Naive thymus-derived CD4-positive, alpha-beta T cell (primary cell): ENCODE results near the gene CNOT11. TPM values are rescaled to one million over a fixed set of nuclear protein-coding genes. Genes with fewer than 3 reads are reported as not detected.
A peak's percentile ranks its signal among the peaks of the same experiment; 100 is the strongest.

Experiments
- ATAC-seq: fragments of 150-1000 bp; cut with Tn5 transposase; 2 replicates; pipeline ENCODE4 v1.10.0; 2021; ENCODE audit warnings: mild to moderate bottlenecking, moderate library complexity
- CTCF ChIA-PET: fragments of 350-600 bp; sonication (Branson Sonifier 250); formaldehyde crosslinking; loops from one replicate; lab custom pipeline; 2021; ENCODE audit warnings: antibody characterized with exemption; lab: Charles Lee
- POLR2A ChIA-PET: fragments of 350-600 bp; sonication (Branson Sonifier 250); formaldehyde crosslinking; loops from one replicate; lab custom pipeline; 2021; ENCODE audit warnings: antibody characterized with exemption, inconsistent platforms; lab: Charles Lee
- DNase-seq, 9 donors: peaks; one replicate each; pipeline versions ENCODE4 v3.0.0 to v3.0.0-alpha.2; 2020 to 2022; ENCODE audit warnings: mixed read lengths in 1 of 9
- H3K27ac ChIP-seq: one replicate; pipeline ENCODE4 v1.7.0; 2013; ENCODE audit warnings: mild to moderate bottlenecking, low read depth, low read length, moderate library complexity
- H3K27me3 ChIP-seq, 2 donors: one replicate each; pipeline ENCODE4 v1.7.0; 2013; ENCODE audit warnings: low read length in 2 of 2, mild to moderate bottlenecking in 2 of 2, moderate library complexity in 2 of 2; ENCODE audit not compliant: control insufficient read depth in 2 of 2, insufficient read depth in 2 of 2
- H3K36me3 ChIP-seq, 3 experiments: 1 replicate in 2 of 3; 2 replicates in 1 of 3; pipeline ENCODE4 v1.7.0; 2013; ENCODE audit warnings: low read length in 3 of 3, mild to moderate bottlenecking in 3 of 3, moderate library complexity in 1 of 3; ENCODE audit not compliant: insufficient read depth in 3 of 3, control insufficient read depth in 2 of 3
- H3K4me1 ChIP-seq, 2 donors: one replicate each; pipeline ENCODE4 v1.7.0; 2013; ENCODE audit warnings: low read length in 2 of 2, mild to moderate bottlenecking in 2 of 2, moderate library complexity in 1 of 2; ENCODE audit not compliant: control insufficient read depth in 2 of 2, insufficient read depth in 2 of 2
- H3K4me3 ChIP-seq: 2 replicates; pipeline ENCODE4 v1.7.0; 2013; ENCODE audit warnings: mild to moderate bottlenecking, low read length
- H3K9me3 ChIP-seq, 3 experiments: 1 replicate in 2 of 3; 2 replicates in 1 of 3; pipeline ENCODE4 v1.7.0; 2013; ENCODE audit warnings: low read length in 3 of 3; ENCODE audit not compliant: control insufficient read depth in 2 of 3
- H3K27ac Mint-ChIP-seq, 9 donors: one replicate each; pipeline ENCODE4 v1.8.0; 2020 to 2022; ENCODE audit warnings: mixed read lengths in 9 of 9, mild to moderate bottlenecking in 8 of 9, moderate library complexity in 5 of 9, inconsistent platforms in 2 of 9
- H3K27me3 Mint-ChIP-seq, 5 donors: one replicate each; pipeline ENCODE4 v1.8.0; 2021 to 2022; ENCODE audit warnings: mixed read lengths in 5 of 5, mild to moderate bottlenecking in 1 of 5
- H3K36me3 Mint-ChIP-seq, 5 donors: one replicate each; pipeline ENCODE4 v1.8.0; 2020 to 2022; ENCODE audit warnings: mixed read lengths in 5 of 5, mild to moderate bottlenecking in 3 of 5, inconsistent platforms in 1 of 5
- H3K4me1 Mint-ChIP-seq, 7 donors: one replicate each; pipeline ENCODE4 v1.8.0; 2020 to 2022; ENCODE audit warnings: mixed read lengths in 7 of 7, mild to moderate bottlenecking in 3 of 7, inconsistent platforms in 1 of 7
- H3K4me3 Mint-ChIP-seq, 10 donors: one replicate each; pipeline ENCODE4 v1.8.0; 2020 to 2022; ENCODE audit warnings: mild to moderate bottlenecking in 10 of 10, mixed read lengths in 10 of 10, moderate library complexity in 6 of 10, inconsistent platforms in 2 of 10
- H3K9me3 Mint-ChIP-seq, 11 donors: one replicate each; pipeline ENCODE4 v1.8.0; 2020 to 2022; ENCODE audit warnings: mixed read lengths in 11 of 11, mild to moderate bottlenecking in 4 of 11, inconsistent platforms in 1 of 11, moderate library complexity in 1 of 11
- intact Hi-C, 2 donors: fragments of 100-400 bp; cut with micrococcal nuclease; formaldehyde crosslinking; loops; one replicate each; pipeline ENCODE4 v1.15.1; 2023
- polyA plus RNA-seq, 2 donors: library from polyadenylated mRNA; unstranded; fragments of 300-500 nt; fragmentation: Illumina TruSeq; gene quantifications; one replicate each; pipeline ENCODE4 v1.2.3, GENCODE V29; 2021
- total RNA-seq, 6 experiments: library from RNA in 5 of 6; stranded (reverse) in 5 of 6; gene quantifications; 1 replicate in 5 of 6; 2 replicates in 1 of 6; pipeline ENCODE4 v1.2.3 and lab custom pipeline; 2021 to 2026

CNOT11 gene
- total and polyA plus RNA-seq, 7 experiments from 2014 or later, result 49.0 to 65.7 (median 60.4) TPM

DNA sequence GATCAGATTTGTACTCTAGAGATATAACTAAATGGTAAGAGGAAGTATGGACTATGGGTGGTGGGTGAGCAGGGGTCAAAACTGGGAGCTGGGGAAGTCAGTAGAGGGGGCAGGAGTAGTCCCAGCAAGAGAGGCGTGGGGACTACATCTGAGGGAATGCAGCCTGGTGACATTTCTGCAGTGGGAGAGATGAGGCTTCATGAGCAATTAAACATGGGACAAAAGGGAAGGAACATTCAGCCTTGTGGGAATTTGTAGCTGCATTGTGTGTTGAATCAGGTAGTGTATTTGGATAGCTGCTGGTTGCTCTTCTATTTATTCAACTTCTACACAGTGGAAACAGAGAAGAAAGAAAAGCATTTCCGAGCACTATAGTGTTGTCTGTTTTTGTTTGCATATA, 3.6 kb downstream of the CNOT11 start:
- H3K27ac Mint-ChIP-seq, result peak overlapping the region; percentile 7 to 92 (median 79)
- intact Hi-C loops, result loop anchor here in 1 of 2 donors (10.0 kb wide), 1 partner anchor 458 kb away; no protein-coding TSS in a partner anchor
- CTCF ChIA-PET, result interaction anchor here (1.1 kb wide), 1 partner anchor 25 kb away, joined by 3 read pairs; no protein-coding TSS in a partner anchor
- peaks cover 0 to 28% (median 0%) of the 10 kb centered on the region in 3 experiments for H3K36me3 ChIP-seq
- H3K9me3 ChIP-seq, result no peaks in the 10 kb centered on the region
- peaks cover 0 to 5% (median 0%) of the 10 kb centered on the region in 11 donors for H3K9me3 Mint-ChIP-seq
- peaks cover 28 to 39% of the 10 kb centered on the region in 2 donors for H3K4me1 ChIP-seq
- no peak overlapping the region for H3K27ac ChIP-seq
- ATAC-seq (no peak), DNase-seq (no peak)
- POLR2A ChIA-PET, result interaction anchor here (0.6 to 0.8 kb wide), 2 partner anchors 15 to 47 kb away, joined by 3 to 4 read pairs; no protein-coding TSS in a partner anchor
- H3K4me1 Mint-ChIP-seq, result peaks cover 31 to 81% (median 63%) of the 10 kb centered on the region in 7 donors
- peaks cover 0 to 28% (median 14%) of the 10 kb centered on the region in 5 donors for H3K36me3 Mint-ChIP-seq
- H3K4me3 Mint-ChIP-seq, result peak overlapping the region; percentile 11 to 98 (median 68)
- H3K4me3 ChIP-seq, result no peak overlapping the region
- no peaks in the 10 kb centered on the region for H3K27me3 Mint-ChIP-seq
- no peaks in the 10 kb centered on the region for H3K27me3 ChIP-seq

DNA sequence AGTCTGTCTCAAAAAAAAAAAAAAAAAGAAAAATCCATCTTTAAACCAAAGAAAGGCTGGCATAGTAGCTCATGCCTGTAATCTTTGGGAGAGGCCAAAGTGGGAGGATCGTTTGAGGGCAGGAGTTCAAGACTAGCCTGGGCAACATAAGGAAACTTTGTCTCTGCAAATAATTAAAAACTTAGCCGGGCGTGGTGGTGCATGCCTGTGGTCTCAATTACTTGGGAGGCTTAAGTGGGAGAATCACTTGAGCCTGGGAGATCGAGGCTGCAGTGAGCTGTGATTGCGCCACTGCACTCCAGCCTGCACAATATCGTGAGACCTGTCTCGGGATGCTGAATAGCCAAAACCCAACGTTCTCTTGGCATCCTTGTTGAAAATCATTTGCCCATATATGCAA, 6.1 kb downstream of the CNOT11 start:
- CTCF ChIA-PET, result no interaction called here
- no peak for ATAC-seq
- Mint-ChIP-seq H3K27ac (peak overlapping the region in 7 of 9 donors; percentile 2 to 72 (median 40)), H3K9me3 (no peaks in the 10 kb centered on the region), H3K4me3 (no peak overlapping the region), H3K27me3 (no peaks in the 10 kb centered on the region), H3K36me3 (peaks cover 0 to 33% (median 23%) of the 10 kb centered on the region in 5 donors), H3K4me1 (peaks cover 34 to 70% (median 65%) of the 10 kb centered on the region in 7 donors)
- POLR2A ChIA-PET, result interaction anchor here (0.7 to 1.1 kb wide), 2 partner anchors 11 to 674 kb away, joined by 3 to 4 read pairs; no protein-coding TSS in a partner anchor
- Histone ChIP-seq H3K27me3 (no peaks in the 10 kb centered on the region), H3K36me3 (peaks cover 6 to 38% (median 18%) of the 10 kb centered on the region in 3 experiments), H3K27ac (no peak overlapping the region), H3K9me3 (no peaks in the 10 kb centered on the region), H3K4me3 (no peak overlapping the region), H3K4me1 (peaks cover 18 to 33% of the 10 kb centered on the region in 2 donors)
- intact Hi-C loops, result loop anchor here in 1 of 2 donors (10.0 kb wide), 1 partner anchor 456 kb away; no protein-coding TSS in a partner anchor
- no peak for DNase-seq

DNA sequence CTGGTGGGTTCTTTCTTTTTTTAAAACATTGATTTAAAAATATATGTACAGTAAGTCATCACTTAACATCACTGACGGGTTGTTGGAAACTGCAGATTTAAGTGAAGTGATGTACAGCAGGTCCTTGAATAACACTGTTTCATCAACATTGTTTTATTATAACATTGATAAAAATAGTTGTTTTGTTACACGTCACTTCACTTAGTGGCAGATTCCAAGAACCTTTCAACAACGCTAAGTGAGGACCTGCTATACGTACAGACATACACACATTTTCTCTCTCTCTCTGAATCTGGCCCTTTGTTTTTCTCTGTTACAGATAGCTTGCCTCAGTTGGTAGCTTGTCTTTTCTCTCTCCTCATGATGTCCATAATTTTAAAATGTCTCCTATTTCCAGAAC, 9.5 kb downstream of the CNOT11 start:
- no peaks in the 10 kb centered on the region for H3K9me3 Mint-ChIP-seq
- ChIA-PET CTCF (interaction anchor here (1.1 kb wide), 1 partner anchor 19 kb away, joined by 3 read pairs; no protein-coding TSS in a partner anchor), POLR2A (no interaction called here)
- H3K27me3 Mint-ChIP-seq, result no peaks in the 10 kb centered on the region
- H3K4me3 ChIP-seq, result no peak overlapping the region
- no peak overlapping the region for H3K27ac ChIP-seq
- peak overlapping the region in 3 of 9 donors; percentile 14 to 87 (median 16) for H3K27ac Mint-ChIP-seq
- H3K36me3 Mint-ChIP-seq, result peaks cover 5 to 50% (median 23%) of the 10 kb centered on the region in 5 donors
- ATAC-seq, result no peak
- H3K4me1 Mint-ChIP-seq, result peaks cover 14 to 55% (median 45%) of the 10 kb centered on the region in 7 donors
- peaks cover 14 to 69% (median 32%) of the 10 kb centered on the region in 3 experiments for H3K36me3 ChIP-seq
- no peaks in the 10 kb centered on the region for H3K9me3 ChIP-seq
- DNase-seq, result no peak
- intact Hi-C loops, result no loop called here
- peaks cover 0 to 3% of the 10 kb centered on the region in 2 donors for H3K4me1 ChIP-seq
- H3K4me3 Mint-ChIP-seq, result no peak overlapping the region
- no peaks in the 10 kb centered on the region for H3K27me3 ChIP-seq

- CTCF ChIA-PET, result interaction anchor here (0.7 to 1.1 kb wide), 2 partner anchors 10 to 18 kb away, joined by 3 to 5 read pairs; no protein-coding TSS in a partner anchor
- peaks cover 18 to 58% (median 45%) of the 10 kb centered on the region in 7 donors for H3K4me1 Mint-ChIP-seq
- peaks cover 14 to 81% (median 32%) of the 10 kb centered on the region in 3 experiments for H3K36me3 ChIP-seq
Observed at GRCh38 chr2:101263377-101263800, 10.7 kb downstream of the CNOT11 start.

DNA sequence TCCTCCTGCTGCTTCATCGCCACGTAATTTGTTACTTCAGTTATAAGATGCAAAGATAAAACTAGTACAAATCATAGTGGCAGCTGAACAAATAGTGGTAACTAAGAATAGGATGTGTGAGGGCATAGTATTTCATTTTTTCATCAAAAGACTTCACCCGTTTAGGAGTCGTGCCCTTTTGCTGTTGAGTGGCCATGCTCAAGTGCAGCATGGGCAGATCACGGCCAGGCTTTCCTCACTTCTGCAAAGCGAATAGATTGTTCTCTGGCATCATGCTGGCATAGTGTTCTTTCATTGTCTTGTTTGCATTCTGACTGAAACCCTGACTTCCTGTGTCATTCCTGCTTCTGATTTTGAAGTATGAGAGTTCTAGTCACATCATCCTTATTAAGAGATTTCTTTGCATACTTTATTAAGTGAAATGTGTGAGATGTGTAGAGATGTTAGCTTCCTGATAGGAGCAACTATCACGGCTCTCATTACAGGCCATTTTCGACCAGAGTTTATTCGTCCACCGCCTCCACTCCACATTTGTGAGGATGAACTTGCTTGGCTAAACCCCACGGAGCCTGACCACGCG, 11.8 kb downstream of the CNOT11 start:
- ATAC-seq (no peak), DNase-seq (no peak)
- H3K4me1 ChIP-seq, result no peaks in the 10 kb centered on the region
- Mint-ChIP-seq H3K4me1 (peaks cover 18 to 53% (median 36%) of the 10 kb centered on the region in 7 donors), H3K27me3 (no peaks in the 10 kb centered on the region), H3K27ac (peak overlapping the region in 8 of 9 donors; percentile 20 to 75 (median 48)), H3K9me3 (no peaks in the 10 kb centered on the region), H3K36me3 (peaks cover 5 to 50% (median 24%) of the 10 kb centered on the region in 5 donors), H3K4me3 (no peak overlapping the region)
- intact Hi-C loops, result no loop called here
- H3K36me3 ChIP-seq, result peaks cover 14 to 81% (median 32%) of the 10 kb centered on the region in 3 experiments
- no peaks in the 10 kb centered on the region for H3K9me3 ChIP-seq
- H3K4me3 ChIP-seq, result no peak overlapping the region
- ChIA-PET CTCF (no interaction called here), POLR2A (no interaction called here)
- no peak overlapping the region for H3K27ac ChIP-seq
- H3K27me3 ChIP-seq, result no peaks in the 10 kb centered on the region

More at GRCh38 chr2:101263377-101263800, 10.7 kb downstream of the CNOT11 start:
- DNase-seq, result no peak
- Mint-ChIP-seq H3K9me3 (no peaks in the 10 kb centered on the region), H3K4me3 (no peak overlapping the region), H3K36me3 (peaks cover 5 to 54% (median 27%) of the 10 kb centered on the region in 5 donors), H3K27ac (peak overlapping the region in 8 of 9 donors; percentile 28 to 82 (median 54)), H3K27me3 (no peaks in the 10 kb centered on the region)
- H3K27me3 ChIP-seq, result no peaks in the 10 kb centered on the region
- intact Hi-C loops, result no loop called here
- H3K4me3 ChIP-seq, result no peak overlapping the region
- peak overlapping the region; percentile 29 for H3K27ac ChIP-seq
- H3K4me1 ChIP-seq, result no peaks in the 10 kb centered on the region
- ATAC-seq, result no peak
- H3K9me3 ChIP-seq, result no peaks in the 10 kb centered on the region
- POLR2A ChIA-PET, result interaction anchor here (0.6 to 0.9 kb wide), 3 partner anchors 15 to 262 kb away, joined by 3 to 5 read pairs (median 4); partner anchors contain the start of gene RPL31

GRCh38 chr2:101265893-101266499, 13.3 kb downstream of the CNOT11 start:
- no peak overlapping the region for H3K4me3 Mint-ChIP-seq
- ChIA-PET POLR2A (interaction anchor here (1.0 kb wide), 2 partner anchors 13 to 42 kb away, joined by 3 read pairs; partner anchors contain the start of gene RNF149), CTCF (no interaction called here)
- H3K36me3 Mint-ChIP-seq, result peaks cover 5 to 61% (median 25%) of the 10 kb centered on the region in 5 donors
- Histone ChIP-seq H3K27ac (no peak overlapping the region), H3K27me3 (no peaks in the 10 kb centered on the region), H3K4me3 (no peak overlapping the region), H3K36me3 (peaks cover 18 to 87% (median 37%) of the 10 kb centered on the region in 3 experiments), H3K4me1 (no peaks in the 10 kb centered on the region), H3K9me3 (no peaks in the 10 kb centered on the region)
- H3K27me3 Mint-ChIP-seq, result no peaks in the 10 kb centered on the region
- H3K9me3 Mint-ChIP-seq, result no peaks in the 10 kb centered on the region
- no peak for DNase-seq
- no peak for ATAC-seq
- peaks cover 23 to 56% (median 38%) of the 10 kb centered on the region in 7 donors for H3K4me1 Mint-ChIP-seq
- intact Hi-C loops, result loop anchor here in 1 of 2 donors (5.0 kb wide), 1 partner anchor 41 kb away; the partner anchor contains the start of gene RNF149
- H3K27ac Mint-ChIP-seq, result peak overlapping the region in 7 of 9 donors; percentile 13 to 90 (median 62)
